Neural cell (in vitro differentiated cells): ENCODE measurements around the gene CAMKMT. TPM values are rescaled to one million over a fixed set of nuclear protein-coding genes. Genes with fewer than 3 reads are reported as not detected.

ENCODE experiments used
- H2AFZ ChIP-seq: fragments of 200-600, 300-800 bp; sonication (generic), shearing (Covaris generic); 2 replicates; pipeline ENCODE4 v1.6.0; 2014; ENCODE audit warnings: low read depth, mild to moderate bottlenecking, antibody characterized with exemption, low read length, moderate library complexity
- H3F3A ChIP-seq: fragments of 200-600 bp; shearing (Covaris generic); 2 replicates; pipeline ENCODE4 v1.6.1; 2016; ENCODE audit warnings: mild to moderate bottlenecking, moderate library complexity, mixed read lengths, antibody characterized with exemption, low read length; ENCODE audit not compliant: insufficient read depth, poor library complexity, severe bottlenecking
- H3K27ac ChIP-seq: fragments of 200-600, 300-800 bp; sonication (generic), shearing (Covaris generic); 2 replicates; pipeline ENCODE4 v1.5.1; 2014; ENCODE audit warnings: mild to moderate bottlenecking, low read length, moderate library complexity
- H3K27me3 ChIP-seq: fragments of 300-800, 200-600 bp; sonication (generic), shearing (Covaris generic); 2 replicates; pipeline ENCODE4 v1.6.0; 2014; ENCODE audit warnings: mild to moderate bottlenecking, low read depth, low read length, moderate library complexity; ENCODE audit not compliant: insufficient read depth
- H3K36me3 ChIP-seq: fragments of 300-800, 200-600 bp; sonication (generic), shearing (Covaris generic); 2 replicates; pipeline ENCODE4 v1.5.1; 2014; ENCODE audit warnings: mild to moderate bottlenecking, antibody characterized with exemption, low read length, moderate library complexity; ENCODE audit not compliant: insufficient read depth
- H3K4me2 ChIP-seq: fragments of 300-800, 200-600 bp; sonication (generic), shearing (Covaris generic); 2 replicates; pipeline ENCODE4 v1.6.0; 2014; ENCODE audit warnings: mild to moderate bottlenecking, low read length
- H3K4me3 ChIP-seq: fragments of 300-800, 200-600 bp; sonication (generic), shearing (Covaris generic); 2 replicates; pipeline ENCODE4 v1.5.1; 2014; ENCODE audit warnings: mild to moderate bottlenecking, low read length, moderate library complexity
- H3K79me2 ChIP-seq: fragments of 200-600 bp; shearing (Covaris generic); replicated peaks from 2 replicates; pipeline ENCODE4 v1.6.0; 2014; ENCODE audit warnings: mild to moderate bottlenecking, low read length, moderate library complexity; ENCODE audit not compliant: insufficient read depth
- H3K9ac ChIP-seq: fragments of 300-800, 200-600 bp; sonication (generic), shearing (Covaris generic); 2 replicates; pipeline ENCODE4 v1.6.1; 2016; ENCODE audit warnings: mild to moderate bottlenecking, low read length, mixed read lengths
- H3K9me2 ChIP-seq: fragments of 200-600 bp; shearing (Covaris generic); 2 replicates; pipeline ENCODE4 v1.6.1; 2016; ENCODE audit warnings: mild to moderate bottlenecking, low read length, mixed read lengths; ENCODE audit not compliant: insufficient read depth
- H3K9me3 ChIP-seq: fragments of 200-600, 300-800 bp; sonication (generic), shearing (Covaris generic); 2 replicates; pipeline ENCODE4 v1.6.1; 2016; ENCODE audit warnings: mild to moderate bottlenecking, mixed run types, low read length, moderate library complexity, mixed read lengths
- H4K20me1 ChIP-seq: fragments of 200-600 bp; shearing (Covaris generic); 2 replicates; pipeline ENCODE4 v1.6.1; 2016; ENCODE audit warnings: mild to moderate bottlenecking, mixed run types; ENCODE audit not compliant: insufficient read depth
- CTCF ChIP-seq: fragments of 450-650 bp; IDR thresholded peaks from 2 replicates; pipeline ENCODE4 v1.5.1; 2014; ENCODE audit warnings: antibody characterized with exemption, mild to moderate bottlenecking, moderate library complexity; ENCODE audit not compliant: poor library complexity, severe bottlenecking
- EP300 ChIP-seq: fragments of 450-650 bp; conservative IDR thresholded peaks from 2 replicates; pipeline ENCODE4 v1.6.1; 2014; ENCODE audit warnings: antibody characterized with exemption, mild to moderate bottlenecking, moderate library complexity; ENCODE audit not compliant: poor library complexity, severe bottlenecking
- EZH2 ChIP-seq: fragments of 200-600, 300-800 bp; shearing (Covaris generic), sonication (generic); IDR thresholded peaks from 2 replicates; pipeline ENCODE4 v1.6.1; 2014; ENCODE audit warnings: antibody characterized with exemption, low read length, borderline replicate concordance, mild to moderate bottlenecking; ENCODE audit not compliant: insufficient read depth, poor library complexity, severe bottlenecking
- MXI1 ChIP-seq: fragments of 450-650 bp; conservative IDR thresholded peaks from 2 replicates; pipeline ENCODE4 v1.6.1; 2014; ENCODE audit warnings: antibody characterized with exemption, mild to moderate bottlenecking; ENCODE audit not compliant: poor library complexity, severe bottlenecking
- POLR2AphosphoS5 ChIP-seq: IDR thresholded peaks from 2 replicates; pipeline ENCODE4 v1.6.1; 2012
- RAD21 ChIP-seq: fragments of 450-650 bp; conservative IDR thresholded peaks from 2 replicates; pipeline ENCODE4 v1.6.1; 2014; ENCODE audit warnings: antibody characterized with exemption, mild to moderate bottlenecking, moderate library complexity
- SMC3 ChIP-seq: fragments of 450-650 bp; conservative IDR thresholded peaks from 2 replicates; pipeline ENCODE4 v1.6.1; 2014; ENCODE audit warnings: antibody characterized with exemption, mild to moderate bottlenecking, moderate library complexity; ENCODE audit not compliant: poor library complexity
- TAF1 ChIP-seq: IDR thresholded peaks from 2 replicates; pipeline ENCODE4 v1.6.1; 2012; ENCODE audit warnings: low read depth
- polyA plus RNA-seq: library from polyadenylated mRNA; depleted of rRNA; stranded (reverse); fragments of >200 nt; gene quantifications from 2 replicates; pipeline ENCODE4 v1.2.3, GENCODE V29; 2014
- TF ChIP-seq, protein P1 (sequence below): IDR thresholded peaks from 2 replicates; pipeline ENCODE4 v1.6.1; 2012; ENCODE audit warnings: borderline replicate concordance

CAMKMT gene
- polyA plus RNA-seq, 1 donor from 2014 or later = 5.1 TPM

GRCh38 chr2:44526352-44526751 lies 164.6 kb downstream of the CAMKMT start:
- Histone ChIP-seq H3K9me2 (no peaks in the 10 kb centered on the region), H3F3A (no peaks in the 10 kb centered on the region), H3K27me3 (no peaks in the 10 kb centered on the region), H3K9ac (no peak overlapping the region), H3K4me3 (no peak overlapping the region), H3K9me3 (no peaks in the 10 kb centered on the region), H2AFZ (no peak overlapping the region), H3K79me2 (no peaks in the 10 kb centered on the region), H3K36me3 (no peaks in the 10 kb centered on the region), H4K20me1 (no peaks in the 10 kb centered on the region), H3K27ac (no peak overlapping the region), H3K4me2 (no peak overlapping the region)
- no peak for TF ChIP-seq SMC3
- TF ChIP-seq, protein P1, sequence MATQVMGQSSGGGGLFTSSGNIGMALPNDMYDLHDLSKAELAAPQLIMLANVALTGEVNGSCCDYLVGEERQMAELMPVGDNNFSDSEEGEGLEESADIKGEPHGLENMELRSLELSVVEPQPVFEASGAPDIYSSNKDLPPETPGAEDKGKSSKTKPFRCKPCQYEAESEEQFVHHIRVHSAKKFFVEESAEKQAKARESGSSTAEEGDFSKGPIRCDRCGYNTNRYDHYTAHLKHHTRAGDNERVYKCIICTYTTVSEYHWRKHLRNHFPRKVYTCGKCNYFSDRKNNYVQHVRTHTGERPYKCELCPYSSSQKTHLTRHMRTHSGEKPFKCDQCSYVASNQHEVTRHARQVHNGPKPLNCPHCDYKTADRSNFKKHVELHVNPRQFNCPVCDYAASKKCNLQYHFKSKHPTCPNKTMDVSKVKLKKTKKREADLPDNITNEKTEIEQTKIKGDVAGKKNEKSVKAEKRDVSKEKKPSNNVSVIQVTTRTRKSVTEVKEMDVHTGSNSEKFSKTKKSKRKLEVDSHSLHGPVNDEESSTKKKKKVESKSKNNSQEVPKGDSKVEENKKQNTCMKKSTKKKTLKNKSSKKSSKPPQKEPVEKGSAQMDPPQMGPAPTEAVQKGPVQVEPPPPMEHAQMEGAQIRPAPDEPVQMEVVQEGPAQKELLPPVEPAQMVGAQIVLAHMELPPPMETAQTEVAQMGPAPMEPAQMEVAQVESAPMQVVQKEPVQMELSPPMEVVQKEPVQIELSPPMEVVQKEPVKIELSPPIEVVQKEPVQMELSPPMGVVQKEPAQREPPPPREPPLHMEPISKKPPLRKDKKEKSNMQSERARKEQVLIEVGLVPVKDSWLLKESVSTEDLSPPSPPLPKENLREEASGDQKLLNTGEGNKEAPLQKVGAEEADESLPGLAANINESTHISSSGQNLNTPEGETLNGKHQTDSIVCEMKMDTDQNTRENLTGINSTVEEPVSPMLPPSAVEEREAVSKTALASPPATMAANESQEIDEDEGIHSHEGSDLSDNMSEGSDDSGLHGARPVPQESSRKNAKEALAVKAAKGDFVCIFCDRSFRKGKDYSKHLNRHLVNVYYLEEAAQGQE = no peak
- no peak for TF ChIP-seq EZH2
- TF ChIP-seq CTCF = no peak
- no peak for TF ChIP-seq MXI1
- no peak for TF ChIP-seq TAF1
- TF ChIP-seq RAD21 = no peak
- no peak for TF ChIP-seq POLR2AphosphoS5
- no peak for TF ChIP-seq EP300

GRCh38 chr2:44528595-44528994 lies 166.8 kb downstream of the CAMKMT start:
- no peak overlapping the region for H3K4me2 ChIP-seq
- H2AFZ ChIP-seq = no peak overlapping the region

More at GRCh38 chr2:44528595-44528994, 166.8 kb downstream of the CAMKMT start:
- H3K27me3 ChIP-seq = no peaks in the 10 kb centered on the region
- no peaks in the 10 kb centered on the region for H3K36me3 ChIP-seq
- H3K27ac ChIP-seq = no peak overlapping the region
- H3K9ac ChIP-seq = no peak overlapping the region
- H3F3A ChIP-seq = no peaks in the 10 kb centered on the region
- H3K9me2 ChIP-seq = no peaks in the 10 kb centered on the region
- H4K20me1 ChIP-seq = no peaks in the 10 kb centered on the region
- no peak overlapping the region for H3K4me3 ChIP-seq
- H3K79me2 ChIP-seq = no peaks in the 10 kb centered on the region
- TF ChIP-seq CTCF (no peak), MXI1 (no peak), RAD21 (no peak), TAF1 (no peak), EZH2 (no peak), SMC3 (no peak), EP300 (no peak), POLR2AphosphoS5 (no peak)
- TF ChIP-seq, protein P1 = no peak
- H3K9me3 ChIP-seq = no peaks in the 10 kb centered on the region
